Loucy (cell line): Measurements from ENCODE around the gene LHPP.

Experiments used
- H2AFZ ChIP-seq: fragments of 200-600 bp; sonication (generic); 2 replicates; pipeline ENCODE4 v1.6.0; 2016; ENCODE audit warnings: antibody characterized with exemption, mild to moderate bottlenecking, low read length, moderate library complexity
- H3F3A ChIP-seq: fragments of 200-600 bp; 2 replicates; pipeline ENCODE4 v1.6.0; 2016; ENCODE audit warnings: antibody characterized with exemption, low read depth, mild to moderate bottlenecking
- H3K27me3 ChIP-seq: fragments of 200-600 bp; sonication (generic); 2 replicates; pipeline ENCODE4 v1.6.1; 2014; ENCODE audit warnings: low read length, mild to moderate bottlenecking; ENCODE audit not compliant: insufficient read depth, poor library complexity, severe bottlenecking
- H3K36me3 ChIP-seq: fragments of 200-600 bp; sonication (generic); 2 replicates; pipeline ENCODE4 v1.6.1; 2016; ENCODE audit warnings: low read length; ENCODE audit not compliant: insufficient read depth
- H3K4me1 ChIP-seq: fragments of 200-600 bp; sonication (generic); 2 replicates; pipeline ENCODE4 v1.5.1; 2014; ENCODE audit warnings: low read length, mild to moderate bottlenecking; ENCODE audit not compliant: insufficient read depth, poor library complexity, severe bottlenecking
- H3K4me2 ChIP-seq: fragments of 200-600 bp; sonication (generic); 2 replicates; pipeline ENCODE4 v1.6.0; 2014; ENCODE audit warnings: antibody characterized with exemption, low read length, low read depth, mild to moderate bottlenecking; ENCODE audit not compliant: poor library complexity, severe bottlenecking
- H3K4me3 ChIP-seq: fragments of 200-600 bp; sonication (generic); 2 replicates; pipeline ENCODE4 v1.5.1; 2014; ENCODE audit warnings: low read length, mild to moderate bottlenecking, mixed read lengths; ENCODE audit not compliant: poor library complexity, severe bottlenecking
- H3K79me2 ChIP-seq: fragments of 200-600 bp; sonication (generic); 2 replicates; pipeline ENCODE4 v1.6.1; 2014; ENCODE audit warnings: low read length; ENCODE audit not compliant: insufficient read depth
- H3K9ac ChIP-seq: fragments of 200-600 bp; sonication (generic); 2 replicates; pipeline ENCODE4 v1.6.0; 2014; ENCODE audit warnings: mild to moderate bottlenecking, low read depth, low read length, moderate library complexity; ENCODE audit not compliant: poor library complexity, severe bottlenecking
- H3K9me2 ChIP-seq: fragments of 200-600 bp; sonication (generic); replicated peaks from 2 replicates; pipeline ENCODE4 v1.6.1; 2016; ENCODE audit warnings: low read depth, low read length, mixed read lengths
- H3K9me3 ChIP-seq: fragments of 200-600 bp; sonication (generic); 2 replicates; pipeline ENCODE4 v1.6.1; 2014; ENCODE audit warnings: mild to moderate bottlenecking, antibody characterized with exemption, low read length, low read depth; ENCODE audit not compliant: insufficient read depth
- H4K20me1 ChIP-seq: fragments of 200-600 bp; sonication (generic); 2 replicates; pipeline ENCODE4 v1.6.0; 2014; ENCODE audit warnings: antibody characterized with exemption, low read length, mild to moderate bottlenecking; ENCODE audit not compliant: insufficient read depth, poor library complexity, severe bottlenecking
- EZH2phosphoT487 ChIP-seq: fragments of 200-600 bp; IDR thresholded peaks from 2 replicates; pipeline ENCODE4 v1.6.1; 2018; ENCODE audit warnings: antibody characterized with exemption, mild to moderate bottlenecking, moderate library complexity, borderline replicate concordance
- TF ChIP-seq, protein P1 (sequence below): fragments of 200-600 bp; sonication (generic); conservative IDR thresholded peaks from 2 replicates; pipeline ENCODE4 v1.5.1; 2014; ENCODE audit warnings: mild to moderate bottlenecking, antibody characterized with exemption, low read length

The LHPP gene

DNA sequence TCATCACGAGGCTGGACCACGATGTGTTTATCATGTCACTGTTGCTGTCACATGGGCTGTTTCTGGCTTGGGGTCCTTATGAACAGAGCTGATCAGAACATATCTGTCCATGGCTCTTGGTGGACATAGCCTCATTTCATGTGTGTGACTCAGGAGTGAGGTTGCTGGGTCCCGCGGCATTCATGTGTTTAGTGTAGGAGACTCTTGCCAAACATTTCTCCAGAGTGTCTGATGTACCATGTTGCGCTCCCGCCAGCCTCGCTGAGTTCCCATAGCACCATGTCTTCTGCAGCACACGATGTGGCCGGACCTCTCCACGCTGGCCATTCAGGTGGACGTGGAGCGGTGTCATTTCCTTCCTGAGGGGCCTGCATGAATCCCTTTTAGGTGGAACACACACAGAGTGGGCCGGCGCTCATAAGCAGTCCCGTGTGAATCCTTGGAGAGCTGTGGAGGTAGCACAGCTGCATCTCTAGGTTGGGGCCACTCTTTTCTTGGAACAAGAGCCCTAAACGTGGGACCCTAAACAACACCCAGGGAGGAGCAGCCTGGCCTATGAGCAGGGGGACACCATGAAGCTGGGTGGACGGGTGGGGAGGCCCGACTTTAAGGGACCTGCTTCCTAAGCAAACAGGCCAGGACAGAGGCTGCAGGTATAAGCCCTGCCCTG lies 134.6 kb downstream of the LHPP start:
- H3K27me3 ChIP-seq, result no peaks in the 10 kb centered on the region
- no peaks in the 10 kb centered on the region for H3K9me3 ChIP-seq
- H2AFZ ChIP-seq, result no peak overlapping the region
- TF ChIP-seq EZH2phosphoT487, result no peak
- TF ChIP-seq, protein P1, sequence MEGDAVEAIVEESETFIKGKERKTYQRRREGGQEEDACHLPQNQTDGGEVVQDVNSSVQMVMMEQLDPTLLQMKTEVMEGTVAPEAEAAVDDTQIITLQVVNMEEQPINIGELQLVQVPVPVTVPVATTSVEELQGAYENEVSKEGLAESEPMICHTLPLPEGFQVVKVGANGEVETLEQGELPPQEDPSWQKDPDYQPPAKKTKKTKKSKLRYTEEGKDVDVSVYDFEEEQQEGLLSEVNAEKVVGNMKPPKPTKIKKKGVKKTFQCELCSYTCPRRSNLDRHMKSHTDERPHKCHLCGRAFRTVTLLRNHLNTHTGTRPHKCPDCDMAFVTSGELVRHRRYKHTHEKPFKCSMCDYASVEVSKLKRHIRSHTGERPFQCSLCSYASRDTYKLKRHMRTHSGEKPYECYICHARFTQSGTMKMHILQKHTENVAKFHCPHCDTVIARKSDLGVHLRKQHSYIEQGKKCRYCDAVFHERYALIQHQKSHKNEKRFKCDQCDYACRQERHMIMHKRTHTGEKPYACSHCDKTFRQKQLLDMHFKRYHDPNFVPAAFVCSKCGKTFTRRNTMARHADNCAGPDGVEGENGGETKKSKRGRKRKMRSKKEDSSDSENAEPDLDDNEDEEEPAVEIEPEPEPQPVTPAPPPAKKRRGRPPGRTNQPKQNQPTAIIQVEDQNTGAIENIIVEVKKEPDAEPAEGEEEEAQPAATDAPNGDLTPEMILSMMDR, result no peak
- H3K9me2 ChIP-seq, result no peaks in the 10 kb centered on the region
- no peak overlapping the region for H3K9ac ChIP-seq
- H4K20me1 ChIP-seq, result no peaks in the 10 kb centered on the region
- H3K79me2 ChIP-seq, result no peaks in the 10 kb centered on the region
- H3K36me3 ChIP-seq, result no peaks in the 10 kb centered on the region
- H3K4me3 ChIP-seq, result no peak overlapping the region
- H3K4me2 ChIP-seq, result no peak overlapping the region
- H3K4me1 ChIP-seq, result no peaks in the 10 kb centered on the region
- no peaks in the 10 kb centered on the region for H3F3A ChIP-seq

DNA sequence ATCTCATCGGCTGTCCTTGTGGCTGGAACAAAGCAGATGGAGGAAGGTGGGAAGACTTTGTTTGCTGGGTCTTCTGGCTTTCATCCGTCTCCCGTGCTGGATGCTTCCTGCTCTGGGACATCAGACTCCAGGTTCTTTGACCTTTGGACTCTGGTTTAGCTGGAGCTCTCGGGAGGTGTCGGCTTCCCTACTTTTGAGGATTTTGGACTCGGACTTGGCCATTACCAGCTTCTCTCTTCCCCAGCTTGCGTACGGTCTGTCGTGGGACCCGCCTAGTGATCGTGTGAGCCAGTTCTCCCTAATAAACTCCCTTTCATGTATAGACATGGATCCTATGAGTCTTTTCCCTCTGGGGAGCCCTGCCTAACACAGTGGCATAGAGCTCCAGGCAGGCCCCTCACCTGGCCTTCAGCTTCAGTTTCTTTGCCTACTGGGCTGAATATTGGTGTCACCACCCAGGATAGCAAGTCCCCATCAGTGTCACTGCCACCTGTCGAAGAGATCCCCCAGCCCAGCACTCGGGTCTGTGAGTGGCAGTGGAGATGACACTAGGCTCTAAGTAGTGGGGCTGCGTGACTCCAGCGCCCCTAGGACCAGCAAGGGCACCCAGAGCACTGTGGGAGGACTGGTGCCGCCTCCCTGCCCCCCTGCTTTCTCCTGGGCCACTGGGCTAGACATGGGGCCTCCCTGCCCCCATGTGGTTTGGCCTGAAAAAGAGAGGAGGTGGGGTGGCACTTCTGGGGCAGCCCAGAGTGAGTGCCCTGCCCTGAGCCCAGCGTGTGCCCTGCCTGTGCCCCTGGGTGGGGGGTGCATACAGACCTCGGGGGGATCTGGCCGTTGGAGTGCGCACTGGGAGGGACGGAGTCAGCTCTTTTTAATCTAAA lies 135.6 kb downstream of the LHPP start:
- Histone ChIP-seq H3K4me1 (no peaks in the 10 kb centered on the region), H3K79me2 (no peaks in the 10 kb centered on the region), H3F3A (no peaks in the 10 kb centered on the region), H4K20me1 (no peaks in the 10 kb centered on the region), H3K4me2 (no peak overlapping the region), H3K9ac (no peak overlapping the region), H3K36me3 (no peaks in the 10 kb centered on the region), H3K9me3 (no peaks in the 10 kb centered on the region), H2AFZ (no peak overlapping the region), H3K27me3 (no peaks in the 10 kb centered on the region), H3K4me3 (no peak overlapping the region), H3K9me2 (no peaks in the 10 kb centered on the region)
- TF ChIP-seq, protein P1, result no peak
- no peak for TF ChIP-seq EZH2phosphoT487

DNA sequence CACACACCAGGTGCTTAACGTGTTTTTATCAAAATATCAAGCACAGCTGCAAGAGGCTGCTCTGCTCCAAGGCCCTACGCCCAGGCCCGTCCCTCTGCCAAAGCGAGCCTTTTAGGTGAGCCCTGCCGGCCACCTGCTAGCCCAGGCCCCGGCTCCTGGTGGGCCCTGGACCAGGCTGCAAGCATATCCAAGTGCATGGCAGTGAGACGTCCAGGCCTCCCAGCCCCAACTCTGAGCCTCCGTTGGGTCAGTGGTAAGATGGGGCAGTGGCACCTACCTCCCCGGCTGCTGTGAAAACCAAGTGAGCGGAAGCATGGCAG lies 136.2 kb downstream of the LHPP start:
- Histone ChIP-seq H4K20me1 (no peaks in the 10 kb centered on the region), H3K9ac (no peak overlapping the region), H3K9me3 (no peaks in the 10 kb centered on the region), H3K4me2 (no peak overlapping the region), H3K9me2 (no peaks in the 10 kb centered on the region), H2AFZ (no peak overlapping the region), H3K79me2 (no peaks in the 10 kb centered on the region), H3K27me3 (no peaks in the 10 kb centered on the region), H3F3A (no peaks in the 10 kb centered on the region), H3K4me3 (no peak overlapping the region), H3K4me1 (no peaks in the 10 kb centered on the region), H3K36me3 (no peaks in the 10 kb centered on the region)
- TF ChIP-seq EZH2phosphoT487, result no peak
